SK-N-SH (cell line): ENCODE data around the gene THAP3. TPM values are rescaled to one million over a fixed set of nuclear protein-coding genes. Genes with fewer than 3 reads are reported as not detected.
A peak's percentile ranks its signal among the peaks of the same experiment; 100 is the strongest.

ENCODE experiments used
- CTCF ChIA-PET: fragments of 300-600, 350-600 bp; formaldehyde crosslinking; extraction: SDS; loops from one replicate; lab custom pipeline; 2021; lab: Yijun Ruan, JAX
- POLR2A ChIA-PET: fragments of 350-600 bp; sonication (Branson Sonifier 250); formaldehyde crosslinking; extraction: SDS; loops from one replicate; lab custom pipeline; 2020; ENCODE audit warnings: antibody characterized with exemption, inconsistent platforms; lab: Yijun Ruan, JAX
- DNase-seq: peaks from one replicate; pipeline ENCODE4 v3.0.0; 2012
- H2AFZ ChIP-seq: fragments of 200-600 bp; sonication (generic); 2 replicates; pipeline ENCODE4 v1.8.1; 2016; ENCODE audit warnings: antibody characterized with exemption, mild to moderate bottlenecking, low read depth
- H3F3A ChIP-seq: fragments of 200-600 bp; sonication (generic); replicated peaks from 2 replicates; pipeline ENCODE3; 2016; ENCODE audit warnings: antibody characterized with exemption, mild to moderate bottlenecking; ENCODE audit not compliant: insufficient read depth
- H3K27ac ChIP-seq, 2 experiments: fragments of 200-500 bp in 1 of 2; fragments of 200-600 bp in 1 of 2; sonication (Bioruptor generic) in 1 of 2; sonication (generic), shearing (Covaris generic) in 1 of 2; 2 replicates each; pipeline versions ENCODE4 v1.5.1 to v1.6.1; 2014 to 2016; ENCODE audit warnings: low read depth in 2 of 2, inconsistent platforms in 1 of 2, low read length in 1 of 2, mild to moderate bottlenecking in 1 of 2, mixed read lengths in 1 of 2
- H3K27me3 ChIP-seq: fragments of 200-600 bp; sonication (generic), shearing (Covaris generic); 2 replicates; pipeline ENCODE4 v1.6.1; 2016; ENCODE audit warnings: mixed run types; ENCODE audit not compliant: insufficient read depth
- H3K36me3 ChIP-seq, 2 experiments: fragments of 200-500 bp in 1 of 2; fragments of 200-600 bp in 1 of 2; sonication (Bioruptor generic) in 1 of 2; sonication (generic) in 1 of 2; replicated peaks in 1 of 2; 2 replicates each; pipeline versions ENCODE3 to v1.5.1; 2014 to 2016; ENCODE audit warnings: low read length in 1 of 2, mild to moderate bottlenecking in 1 of 2; ENCODE audit not compliant: insufficient read depth in 2 of 2, control insufficient read depth in 1 of 2
- H3K4me1 ChIP-seq, 2 experiments: fragments of 200-500 bp in 1 of 2; fragments of 200-600 bp in 1 of 2; sonication (Bioruptor generic) in 1 of 2; sonication (generic), shearing (Covaris generic) in 1 of 2; 2 replicates each; pipeline versions ENCODE4 v1.5.1 to v1.6.1; 2014 to 2016; ENCODE audit warnings: low read depth in 1 of 2, low read length in 1 of 2, mixed run types in 1 of 2; ENCODE audit not compliant: insufficient read depth in 2 of 2, control insufficient read depth in 1 of 2
- H3K4me2 ChIP-seq: fragments of 200-600 bp; sonication (generic), shearing (Covaris generic); 2 replicates; pipeline ENCODE4 v1.6.1; 2017; ENCODE audit warnings: mixed run types
- H3K4me3 ChIP-seq, 2 experiments: fragments of 200-500 bp in 1 of 2; fragments of 200-600 bp in 1 of 2; sonication (Bioruptor generic) in 1 of 2; sonication (generic), shearing (Covaris generic) in 1 of 2; 2 replicates each; pipeline versions ENCODE4 v1.5.1 to v1.8.1; 2014 to 2016; ENCODE audit warnings: low read depth in 2 of 2, inconsistent platforms in 1 of 2, low read length in 1 of 2, mild to moderate bottlenecking in 1 of 2, mixed read lengths in 1 of 2, moderate library complexity in 1 of 2
- H3K79me2 ChIP-seq: fragments of 200-600 bp; sonication (generic); 2 replicates; pipeline ENCODE4 v1.8.1; 2017; ENCODE audit warnings: mild to moderate bottlenecking; ENCODE audit not compliant: insufficient read depth
- H3K9ac ChIP-seq: fragments of 200-600 bp; sonication (generic); 2 replicates; pipeline ENCODE4 v1.6.1; 2017; ENCODE audit warnings: mixed run types
- H3K9me2 ChIP-seq: fragments of 200-600 bp; sonication (generic); 2 replicates; pipeline ENCODE4 v1.6.1; 2017; ENCODE audit warnings: mixed run types
- H3K9me3 ChIP-seq: fragments of 200-600 bp; sonication (generic); 2 replicates; pipeline ENCODE4 v1.6.1; 2017; ENCODE audit warnings: mixed run types, mild to moderate bottlenecking, moderate library complexity
- H4K20me1 ChIP-seq: fragments of 200-600 bp; sonication (generic); 2 replicates; pipeline ENCODE4 v1.6.1; 2017; ENCODE audit warnings: mild to moderate bottlenecking, mixed run types; ENCODE audit not compliant: insufficient read depth
- CHD2 ChIP-seq: fragments of 150-350 bp; IDR thresholded peaks from 2 replicates; pipeline ENCODE4 v1.6.1; 2018; ENCODE audit warnings: low read length; ENCODE audit not compliant: partially characterized antibody
- CTCF ChIP-seq: fragments of 200-600 bp; sonication (generic); IDR thresholded peaks from 2 replicates; pipeline ENCODE4 v1.6.1; 2017; ENCODE audit warnings: antibody characterized with exemption, mild to moderate bottlenecking, moderate library complexity
- EP300 ChIP-seq, 2 experiments: IDR thresholded peaks; 2 replicates each; pipeline versions ENCODE4 v1.4.0 to v1.6.1; 2012; ENCODE audit warnings: borderline replicate concordance in 1 of 2, low read depth in 1 of 2, low read length in 1 of 2
- EZH2phosphoT487 ChIP-seq: fragments of 200-600 bp; sonication (generic); IDR thresholded peaks from 2 replicates; pipeline ENCODE4 v1.6.1; 2017; ENCODE audit warnings: low read depth, mixed run types, mild to moderate bottlenecking, antibody characterized with exemption, moderate library complexity, borderline replicate concordance
- FOSL2 ChIP-seq: IDR thresholded peaks from 2 replicates; pipeline ENCODE4 v1.4.0; 2012; ENCODE audit warnings: low read depth, mild to moderate bottlenecking, moderate library complexity, borderline replicate concordance
- IRF3 ChIP-seq: fragments of 150-350 bp; IDR thresholded peaks from 2 replicates; pipeline ENCODE4 v1.6.1; 2016; ENCODE audit warnings: mild to moderate bottlenecking, low read depth, low read length
- MEF2A ChIP-seq: IDR thresholded peaks from 2 replicates; pipeline ENCODE4 v1.4.0; 2012; ENCODE audit warnings: low read depth, borderline replicate concordance
- MXI1 ChIP-seq: IDR thresholded peaks from 2 replicates; pipeline ENCODE4 v1.6.1; 2012; ENCODE audit warnings: mild to moderate bottlenecking, low read depth, low read length, improper control_type of control experiment
- NFIC ChIP-seq: IDR thresholded peaks from 2 replicates; pipeline ENCODE4 v1.4.0; 2012; ENCODE audit warnings: borderline replicate concordance
- REST ChIP-seq: IDR thresholded peaks from 2 replicates; pipeline ENCODE4 v1.6.1; 2012; ENCODE audit warnings: mild to moderate bottlenecking, low read depth, low read length, moderate library complexity
- RFX5 ChIP-seq: IDR thresholded peaks from 2 replicates; pipeline ENCODE4 v1.6.1; 2012; ENCODE audit warnings: mild to moderate bottlenecking, improper control_type of control experiment, low read length
- SMC3 ChIP-seq: IDR thresholded peaks from 2 replicates; pipeline ENCODE4 v1.6.1; 2012; ENCODE audit warnings: low read depth, low read length, improper control_type of control experiment
- TEAD4 ChIP-seq: IDR thresholded peaks from 2 replicates; pipeline ENCODE4 v1.4.0; 2012; ENCODE audit warnings: mild to moderate bottlenecking, borderline replicate concordance; ENCODE audit not compliant: insufficient read depth
- USF1 ChIP-seq: IDR thresholded peaks from 2 replicates; pipeline ENCODE4 v1.4.0; 2012; ENCODE audit warnings: low read depth, borderline replicate concordance
- USF2 ChIP-seq: fragments of 150-350 bp; IDR thresholded peaks from 2 replicates; pipeline ENCODE4 v1.6.1; 2017; ENCODE audit warnings: antibody characterized with exemption, low read length, low read depth, borderline replicate concordance
- WGBS: methylation state at CpG from one replicate; pipeline ENCODE4 v1.1.6; 2017; ENCODE audit warnings: low lambda C conversion rate; 5-methylcytosine and 5-hydroxymethylcytosine counted together
- polyA plus RNA-seq, 3 experiments: library from polyadenylated mRNA; depleted of rRNA; stranded (reverse); fragments of >200 nt; gene quantifications; 2 replicates each; pipeline ENCODE4 v1.2.3, GENCODE V29; 2012

The THAP3 gene
- polyA plus RNA-seq, 1 of the 3 experiments (the other 2 are of a cell fraction): 11.1 TPM

GRCh38 chr1:6601049-6601922, 23.4 kb upstream of the THAP3 start (continued):
- TF ChIP-seq USF1 (peak; percentile 82), MXI1 (no peak; the same call in 1 of the 2 replicates), CTCF (no peak)

- Histone ChIP-seq H3F3A (peaks cover 14% of the 10 kb centered on the region), H3K27ac (peak overlapping the region; percentile 54 to 70; a peak in 3 of 4 replicates), H3K4me1 (peaks cover 10 to 26% of the 10 kb centered on the region in 2 experiments; a peak in 2 of 4 replicates), H3K27me3 (no peaks in the 10 kb centered on the region), H3K79me2 (peaks cover 46% of the 10 kb centered on the region), H3K4me2 (peak overlapping the region; percentile 97), H3K9me2 (no peaks in the 10 kb centered on the region), H3K36me3 (peaks cover 0 to 12% of the 10 kb centered on the region in 2 experiments), H3K9me3 (no peaks in the 10 kb centered on the region), H3K9ac (peak overlapping the region; percentile 80), H3K4me3 (peak overlapping the region; percentile 73 to 76), H4K20me1 (peaks cover 15% of the 10 kb centered on the region; the same call in 1 of the 2 replicates), H2AFZ (0 out of 2 replicates have a peak overlapping the region, but pooled peaks have one; percentile 41)
- ChIA-PET POLR2A (interaction anchor here (0.6 to 1.5 kb wide), 4 partner anchors 22 to 547 kb away, joined by 3 to 6 read pairs (median 4); partner anchors contain the start of genes NOL9, TAS1R1 and ZBTB48), CTCF (interaction anchor here (0.6 to 4.0 kb wide), 13 partner anchors 10 to 355 kb away, joined by 3 to 19 read pairs (median 3); partner anchors contain the start of genes NOL9, PHF13 and TAS1R1)
- WGBS: 0% methylated on average over 1 of the region's 103 CpGs
- peak; percentile 67 for DNase-seq
- no peak for TF ChIP-seq USF1
- no peak for TF ChIP-seq IRF3
- TF ChIP-seq MXI1: peak; percentile 65
- no peak for TF ChIP-seq SMC3
- peak; percentile 23 for TF ChIP-seq CHD2
- TF ChIP-seq FOSL2: no peak
- TF ChIP-seq REST: no peak
- TF ChIP-seq TEAD4: no peak
- no peak for TF ChIP-seq EP300 (IDR thresholded peaks at IDR 0.05; ENCODE audit: borderline replicate concordance in 1 of 2, low read depth in 1 of 2, low read length in 1 of 2)
- no peak for TF ChIP-seq NFIC
- TF ChIP-seq USF2: no peak
- TF ChIP-seq EZH2phosphoT487: no peak
- no peak for TF ChIP-seq RFX5
- TF ChIP-seq MEF2A: no peak
Measured at GRCh38 chr1:6601923-6602668, 22.6 kb upstream of the THAP3 start.
